Activated CD8-positive, alpha-beta memory T cell treated with anti-CD3 and anti-CD28 coated beads for 4 hours (primary cell): ENCODE measurements around the gene CBFA2T2.
"Not testable (repeated sequence)": the region's sequence is repeated elsewhere in the genome, so short reads cannot be mapped to it uniquely, and the experiment has no call there.

ENCODE experiments used
- DNase-seq, 2 donors: peaks; one replicate each; pipeline ENCODE4 v3.0.0-alpha.2; 2020; ENCODE audit warnings: low read depth in 2 of 2

CBFA2T2 gene

DNA sequence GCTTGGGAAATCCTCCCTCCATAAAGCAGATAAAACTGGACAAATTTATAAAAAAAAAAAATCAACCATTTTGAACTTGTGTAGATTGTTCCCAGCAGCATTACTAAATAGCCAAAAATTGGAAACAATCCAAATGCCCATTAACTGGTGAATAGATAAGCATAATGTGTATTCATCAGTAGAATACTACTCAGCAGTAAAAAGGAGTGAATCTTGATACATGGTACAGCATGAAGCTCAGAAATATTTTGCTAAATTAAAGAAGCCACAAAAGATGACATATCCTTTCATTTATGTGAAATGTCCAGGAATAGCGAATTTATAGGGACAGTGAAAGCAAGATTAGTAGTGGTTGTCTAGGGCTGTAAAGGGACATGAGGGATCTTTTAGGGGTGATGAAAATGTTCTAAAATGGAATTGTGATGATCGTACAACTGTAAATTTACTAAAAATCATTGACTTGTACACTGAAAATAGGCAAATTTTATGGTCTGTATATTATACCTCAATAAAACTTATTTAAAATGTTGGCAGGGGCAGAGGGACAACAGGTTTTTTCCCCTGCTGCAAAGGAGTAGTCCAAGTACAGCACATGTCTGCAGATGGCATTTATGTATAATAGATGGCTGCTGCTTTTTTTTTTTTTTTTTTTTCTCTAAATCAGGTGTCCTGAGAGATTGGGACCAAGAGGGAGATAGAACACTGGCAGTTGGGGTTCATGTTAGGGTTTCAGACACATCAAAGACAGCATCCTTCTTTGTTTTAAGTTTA, 59.5 kb downstream of the CBFA2T2 start:
- DNase-seq: no peak

DNA sequence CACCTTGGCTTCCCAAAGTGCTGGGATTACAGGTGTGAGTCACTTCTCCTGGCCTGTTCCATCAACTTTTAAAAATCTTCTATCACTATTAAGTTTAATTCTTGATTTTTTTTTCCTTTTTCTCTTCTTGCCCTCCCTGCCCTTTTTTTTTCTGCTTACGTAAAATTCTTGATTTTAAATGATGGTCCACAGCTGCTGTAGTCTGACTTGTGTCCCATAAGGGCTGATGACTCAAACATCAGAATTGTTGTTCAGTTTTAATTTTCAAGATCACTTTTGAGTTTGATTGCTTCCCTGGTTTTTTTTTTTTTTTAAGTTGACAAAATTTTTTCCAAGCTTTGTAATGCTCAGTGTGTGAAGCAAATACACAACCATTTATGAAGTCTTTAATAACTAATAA, 61.9 kb downstream of the CBFA2T2 start:
- no peak for DNase-seq

DNA sequence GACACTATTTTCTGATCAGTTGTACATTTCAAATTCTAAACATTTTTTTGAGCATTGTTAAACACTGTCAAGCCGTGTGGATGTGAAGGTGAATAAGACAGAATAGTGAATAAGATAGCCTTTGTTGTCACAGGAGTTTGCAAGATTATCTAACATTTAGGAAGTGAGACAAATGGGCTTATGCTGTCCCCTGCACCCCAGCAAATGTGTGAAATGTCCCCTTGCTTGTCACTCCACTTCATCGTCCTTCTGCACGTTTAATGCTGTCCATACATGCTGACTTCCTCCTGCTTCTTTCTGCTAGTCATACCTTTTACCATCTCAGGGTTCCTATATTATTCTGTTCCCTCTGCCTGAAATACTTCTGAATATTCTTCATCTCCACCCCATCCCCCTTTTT, 62.6 kb downstream of the CBFA2T2 start:
- DNase-seq: no peak

DNA sequence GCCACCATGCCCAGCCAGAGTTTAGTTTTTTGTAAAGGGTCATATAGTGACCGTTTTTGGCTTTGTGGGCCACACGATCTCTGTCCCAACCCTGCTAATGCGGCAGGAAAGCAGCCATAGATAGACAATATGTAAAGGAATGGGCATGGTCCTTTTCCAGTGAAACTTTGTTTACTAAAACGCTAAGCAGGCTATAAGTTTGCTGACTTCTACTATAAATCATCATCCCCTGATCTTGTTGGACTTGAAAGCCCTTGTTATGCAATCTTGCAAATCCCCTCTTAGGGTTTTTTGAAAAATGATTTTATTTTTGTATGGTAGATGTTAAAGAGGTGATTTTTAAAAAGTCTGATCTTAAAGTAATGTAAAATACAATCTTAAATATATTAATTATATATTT, 63.6 kb downstream of the CBFA2T2 start:
- no peak for DNase-seq

DNA sequence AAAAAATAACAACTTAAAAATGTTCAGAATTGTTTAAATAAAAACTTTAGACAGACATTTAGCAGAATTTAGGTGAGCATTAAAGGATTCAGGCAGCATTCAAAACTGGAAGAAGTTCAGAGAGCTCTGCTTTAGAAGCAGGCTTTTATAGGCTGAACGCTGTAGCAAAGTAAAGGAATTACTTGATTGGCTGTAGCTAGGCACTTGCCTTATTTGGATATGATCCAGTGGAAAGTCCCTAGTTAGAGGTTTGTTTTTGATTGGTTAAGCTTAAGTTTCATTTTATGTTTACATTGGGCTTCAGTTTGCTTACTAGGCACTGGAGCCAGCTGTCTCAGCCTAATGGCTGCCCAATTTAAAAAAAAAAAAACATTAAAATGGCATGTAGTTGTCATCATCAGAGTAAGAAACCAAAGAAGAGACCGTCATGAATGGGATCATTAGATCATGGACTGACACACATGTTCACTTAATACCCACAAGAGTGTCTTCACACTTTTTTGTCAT, 65.1 kb downstream of the CBFA2T2 start:
- DNase-seq: peak; percentile 0

DNA sequence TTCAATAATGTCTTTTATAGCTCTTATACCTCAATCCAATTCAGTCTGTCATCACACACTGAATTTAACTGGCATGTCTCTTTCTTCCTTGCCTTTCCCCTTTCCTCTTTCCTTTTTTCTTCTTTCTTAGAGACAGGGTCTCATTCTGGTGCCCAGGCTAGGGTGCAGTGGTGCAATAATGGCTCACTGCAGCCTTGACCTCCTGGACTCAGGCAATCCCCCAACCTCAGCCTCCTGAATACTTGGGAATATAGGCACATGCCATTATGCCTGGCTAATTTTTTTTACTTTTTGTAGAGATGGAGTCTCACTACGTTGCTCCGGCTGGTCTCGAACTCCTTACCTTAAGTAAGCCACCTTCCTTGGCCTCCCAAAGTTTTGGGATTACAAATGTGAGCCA, 65.9 kb downstream of the CBFA2T2 start:
- no peak for DNase-seq

DNA sequence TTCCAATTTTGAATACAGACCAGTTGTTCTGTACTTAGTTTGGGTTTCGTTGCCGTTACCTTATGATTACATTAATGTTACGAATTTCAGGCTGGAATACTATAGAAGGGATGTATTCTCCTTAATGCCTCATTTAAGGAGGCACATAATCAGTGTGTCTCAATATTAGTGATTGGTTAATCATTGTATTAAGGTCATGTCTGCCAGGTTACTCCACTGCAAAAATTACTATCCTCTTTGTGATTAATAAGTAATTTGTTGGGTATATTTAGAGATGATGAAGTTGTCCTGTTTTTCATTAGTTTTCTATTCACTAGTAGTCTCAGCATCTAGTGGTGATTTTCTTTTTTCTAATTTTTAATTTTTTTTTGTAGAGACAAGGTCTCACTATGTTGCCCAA, 66.3 kb downstream of the CBFA2T2 start:
- DNase-seq: no peak

DNA sequence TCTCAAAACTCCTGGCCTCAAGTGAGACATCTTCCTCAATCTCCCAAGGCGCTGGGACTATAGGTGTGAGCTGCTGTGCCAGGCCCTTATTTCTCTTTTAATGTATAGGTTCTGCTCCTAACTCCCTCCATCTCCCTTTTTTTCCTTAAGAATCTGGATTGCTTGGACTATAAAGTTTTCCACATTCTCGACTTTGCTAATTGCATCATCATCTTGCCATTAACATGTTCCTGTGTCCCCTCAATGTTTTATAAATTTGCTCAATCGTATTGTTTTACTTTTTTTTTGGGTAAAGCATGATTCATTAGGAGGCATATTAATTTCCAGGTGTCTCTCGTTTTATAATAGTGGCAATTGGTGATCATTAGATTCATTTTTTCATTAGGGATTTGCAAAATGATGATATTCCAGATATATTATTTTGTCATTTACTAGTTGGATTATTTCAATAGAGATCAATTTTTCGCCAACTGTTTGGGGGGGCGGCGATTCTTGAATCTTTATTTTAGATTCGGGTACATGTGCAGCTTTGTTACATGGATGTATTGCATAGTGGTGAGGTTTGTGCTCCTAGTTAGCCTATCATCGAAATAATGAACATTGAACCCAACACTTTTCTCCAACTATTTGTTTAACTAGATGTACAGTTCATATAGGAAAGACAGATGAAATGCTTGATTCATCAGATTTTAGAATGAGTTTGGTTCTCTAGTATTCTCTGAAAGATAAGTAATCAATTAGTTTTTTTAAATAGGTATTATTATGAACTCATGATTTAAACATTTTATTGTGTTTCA, 68.7 kb downstream of the CBFA2T2 start:
- no peak for DNase-seq

DNA sequence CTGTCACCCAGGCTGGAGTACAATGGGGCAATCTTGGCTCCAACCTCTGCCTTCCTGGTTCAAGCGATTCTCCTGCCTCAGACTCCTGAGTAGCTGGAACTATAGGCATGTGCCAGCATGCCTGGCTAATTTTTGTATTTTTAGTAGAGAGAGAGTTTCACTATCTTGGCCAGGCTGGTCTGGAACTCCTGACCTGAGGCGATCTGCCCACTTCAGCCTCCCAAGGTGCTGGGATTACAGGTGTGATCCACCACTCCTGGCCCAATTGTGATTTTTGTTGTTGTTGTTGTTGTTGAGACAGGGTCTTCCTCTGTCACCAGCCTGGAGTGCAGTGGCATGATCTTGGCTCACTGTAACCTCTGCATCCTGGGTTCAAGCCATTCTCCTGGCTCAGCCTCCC, 69.3 kb downstream of the CBFA2T2 start:
- DNase-seq: no peak

DNA sequence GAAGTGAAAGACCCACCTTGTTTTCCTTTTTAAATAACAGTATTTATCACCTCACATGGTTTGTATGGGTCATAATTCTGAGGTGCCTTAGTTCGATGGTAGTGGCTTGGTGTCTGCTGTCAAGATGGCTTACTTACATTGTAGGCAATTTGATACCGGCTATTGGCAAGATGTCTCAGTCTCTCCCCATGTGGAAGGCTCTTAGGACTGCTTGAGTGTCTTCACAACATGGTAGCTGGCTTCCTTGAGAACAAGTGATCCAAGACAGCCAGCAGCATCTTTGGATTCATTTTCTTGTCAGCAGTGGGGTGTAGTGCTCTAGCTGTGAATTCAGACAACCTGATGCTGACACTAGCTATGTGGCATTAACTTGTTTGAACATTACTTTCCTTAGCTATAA, 70.1 kb downstream of the CBFA2T2 start:
- no peak for DNase-seq

DNA sequence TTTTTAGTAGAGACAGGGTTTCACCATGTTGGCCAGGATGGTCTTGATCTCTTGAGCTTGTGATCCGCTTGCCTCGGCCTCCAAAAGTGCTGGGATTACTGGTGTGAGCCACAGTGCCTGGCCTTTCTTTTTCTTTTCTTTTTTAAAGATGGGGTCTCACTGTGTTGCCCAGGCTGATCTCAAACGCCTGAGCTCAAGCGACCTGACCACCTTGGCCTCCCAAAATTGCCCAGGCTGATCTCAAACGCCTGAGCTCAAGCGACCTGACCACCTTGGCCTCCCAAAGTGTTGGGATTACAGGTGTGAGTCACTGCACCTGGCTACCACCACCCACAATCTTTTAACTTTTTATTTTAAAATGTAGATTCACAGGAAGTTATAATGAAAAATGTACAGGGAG, 71.2 kb downstream of the CBFA2T2 start:
- not testable (repeated sequence) for DNase-seq

DNA sequence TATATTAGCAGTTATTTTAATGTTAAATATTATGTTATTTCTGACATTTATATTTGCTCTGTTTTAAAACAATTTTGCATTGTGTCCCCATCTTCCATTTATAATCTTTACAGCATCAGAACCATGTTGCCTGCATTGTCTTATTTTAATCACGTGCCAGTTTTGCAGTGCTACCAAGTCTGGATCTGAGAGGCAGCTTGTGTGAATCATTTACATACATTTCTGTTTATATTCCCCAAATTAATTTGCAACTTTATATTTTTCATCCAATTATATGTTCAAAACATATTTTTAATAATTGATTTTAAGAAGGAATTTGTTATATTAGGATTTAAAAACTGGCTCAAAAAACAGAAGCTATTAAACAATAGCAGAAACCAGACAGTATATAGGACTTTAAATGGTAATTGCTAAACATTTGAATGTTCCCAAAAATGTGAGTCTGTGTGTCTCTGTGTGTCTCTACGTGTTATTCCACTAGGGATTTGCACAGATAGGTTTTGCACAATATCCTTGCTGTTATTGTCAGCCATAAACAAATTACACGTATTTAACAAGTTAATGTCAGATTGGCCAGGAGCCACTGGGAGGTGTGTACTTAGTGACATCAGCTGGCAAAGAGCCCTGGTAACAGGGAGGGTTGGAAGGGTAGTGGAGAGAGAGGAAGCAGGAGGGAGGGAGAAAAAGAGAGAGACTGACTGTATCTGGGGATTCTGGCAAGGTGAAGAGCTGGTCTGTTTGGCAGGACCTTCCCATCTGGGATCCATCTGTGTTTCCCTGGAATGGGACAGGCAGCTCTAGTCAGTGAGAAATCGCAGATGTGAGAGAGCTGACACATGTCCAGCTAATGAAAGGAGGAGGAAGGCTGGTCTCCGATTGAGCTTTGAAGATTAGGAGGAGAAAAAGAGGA, 72.1 kb downstream of the CBFA2T2 start:
- no peak for DNase-seq

DNA sequence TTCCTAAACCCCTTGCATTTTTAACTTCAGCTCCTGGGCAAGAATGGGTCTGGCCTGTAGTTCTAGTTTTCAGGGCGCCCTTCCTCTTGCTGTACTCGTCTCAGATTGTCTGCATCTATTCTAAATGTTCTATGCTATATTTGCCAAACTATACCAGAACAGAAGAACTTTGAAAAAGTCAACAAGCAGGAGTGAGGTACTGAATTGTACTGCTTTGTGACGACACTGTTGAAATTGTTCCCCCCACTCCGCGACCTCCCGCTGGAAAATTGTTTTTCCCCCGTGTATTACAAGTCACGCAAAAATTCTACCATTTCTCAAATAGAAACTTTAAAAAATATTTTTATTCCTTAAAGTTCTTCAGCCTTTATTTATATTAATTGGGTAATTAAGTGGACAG, 73.9 kb downstream of the CBFA2T2 start:
- DNase-seq: no peak

DNA sequence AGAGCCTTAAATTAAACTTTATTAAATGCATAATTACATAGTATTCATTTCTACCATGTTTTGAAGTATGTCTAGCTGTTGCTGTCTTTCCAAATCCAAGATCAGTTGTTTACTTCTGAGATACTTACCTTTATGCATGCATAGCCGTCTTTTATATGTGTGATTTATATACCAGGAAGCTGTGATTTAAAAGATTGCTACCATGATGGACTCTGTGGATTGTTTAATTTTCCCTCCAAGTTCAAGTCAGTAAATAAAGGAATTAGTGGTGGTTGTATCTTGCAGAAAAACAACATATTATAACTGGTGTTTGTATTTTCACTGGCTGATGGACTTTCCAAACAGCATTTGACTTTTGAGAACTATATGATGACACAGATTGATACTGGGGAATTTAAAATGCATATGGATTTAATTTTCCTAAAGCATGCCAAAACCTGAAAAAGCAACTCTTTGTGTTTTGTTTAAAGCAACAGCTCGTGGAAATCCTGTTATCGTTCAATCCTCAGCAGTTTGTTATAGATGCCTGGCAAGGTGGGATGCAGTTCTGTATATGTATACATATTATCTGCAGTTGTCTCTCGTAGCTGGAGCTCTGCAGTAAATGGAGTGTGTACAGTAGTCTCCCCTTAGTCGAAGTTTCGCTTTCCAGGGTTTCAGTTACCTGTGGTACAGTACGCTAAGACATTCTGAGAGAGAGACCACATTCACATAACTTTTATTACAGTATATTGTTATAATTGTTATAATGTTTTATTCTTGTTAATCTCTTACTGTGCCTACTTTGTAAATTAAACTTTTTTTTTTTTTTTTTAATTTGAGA, 77.1 kb downstream of the CBFA2T2 start:
- no peak for DNase-seq

DNA sequence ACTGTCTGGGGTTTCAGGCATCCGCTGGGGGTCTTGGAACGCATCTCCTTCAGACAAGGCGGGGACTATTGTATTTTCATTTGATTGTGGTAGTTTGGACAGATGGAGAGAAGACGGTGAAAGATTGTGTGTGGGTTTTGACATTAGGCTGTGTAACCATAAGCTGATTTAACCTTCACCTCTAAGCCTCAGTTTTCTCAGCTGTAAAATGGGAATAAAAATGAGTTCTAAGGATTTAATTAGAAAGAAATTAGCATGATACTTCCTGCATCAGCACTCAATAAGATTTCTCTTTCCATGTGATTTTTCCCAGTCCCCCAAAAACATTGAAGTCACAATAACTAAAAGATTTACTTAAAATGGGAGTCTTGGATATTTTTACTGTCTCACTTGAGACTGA, 78.1 kb downstream of the CBFA2T2 start:
- DNase-seq: no peak

DNA sequence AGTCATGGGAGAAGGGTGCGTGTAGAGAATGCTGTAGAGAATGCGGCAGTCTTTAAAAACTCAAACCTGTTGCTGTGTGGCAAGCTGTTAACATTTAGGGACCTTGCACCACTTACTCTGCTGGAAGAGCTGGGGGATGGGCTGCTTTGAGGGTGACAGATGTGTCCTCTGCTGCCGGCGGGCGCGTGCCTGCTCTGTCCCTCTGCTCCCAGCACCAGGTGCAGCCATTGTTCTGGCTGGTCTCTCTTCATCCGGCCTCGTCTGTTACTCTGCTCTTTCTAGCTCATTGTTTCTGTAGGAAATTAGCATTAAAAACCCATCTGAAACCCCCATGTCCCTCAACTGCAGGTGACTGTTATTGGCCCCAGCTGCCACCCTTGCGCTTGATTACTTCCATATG, 78.5 kb downstream of the CBFA2T2 start:
- no peak for DNase-seq

DNA sequence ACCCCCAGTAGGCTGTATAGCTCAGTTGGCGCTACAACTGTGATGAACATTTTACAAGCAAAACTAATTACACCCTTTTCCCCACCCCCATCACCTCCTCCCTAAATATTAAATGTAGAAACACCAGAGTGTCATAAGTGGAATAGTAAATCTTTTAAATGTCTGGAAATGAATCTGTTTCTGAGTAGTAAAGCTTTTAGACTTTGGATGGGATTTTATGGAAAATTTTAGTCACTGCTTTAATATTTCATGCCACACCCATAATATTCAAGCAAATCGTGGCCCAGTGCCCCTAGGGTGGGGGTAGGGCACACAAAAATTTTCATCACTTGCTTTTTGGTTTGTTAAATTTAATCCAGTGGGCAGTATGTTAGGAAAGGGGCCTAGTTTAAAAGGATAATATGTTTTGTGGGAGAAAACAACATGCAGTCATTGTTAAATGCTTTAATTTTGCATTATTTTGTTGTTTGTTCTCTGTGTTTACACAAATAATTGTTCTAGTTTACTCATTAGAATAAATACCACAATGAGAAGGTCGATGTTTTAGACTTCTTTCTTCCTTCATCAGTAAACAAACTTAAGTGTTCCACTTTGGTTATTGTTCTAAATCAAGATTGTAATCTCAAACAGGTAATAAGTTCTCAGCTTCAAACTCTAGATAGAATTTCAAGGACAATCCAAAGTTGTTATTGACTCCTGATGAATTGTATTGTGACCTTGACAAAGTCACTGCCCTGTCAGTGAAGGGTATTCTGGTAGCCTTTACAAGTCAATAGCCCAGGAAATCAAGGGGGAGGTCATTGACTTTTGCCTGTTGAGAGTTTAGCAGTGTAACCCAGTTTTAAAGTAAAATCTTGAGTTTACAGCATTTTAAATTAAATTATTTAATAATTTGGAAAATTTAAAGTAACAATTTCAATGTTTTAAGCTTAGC, 79.2 kb downstream of the CBFA2T2 start:
- no peak for DNase-seq

DNA sequence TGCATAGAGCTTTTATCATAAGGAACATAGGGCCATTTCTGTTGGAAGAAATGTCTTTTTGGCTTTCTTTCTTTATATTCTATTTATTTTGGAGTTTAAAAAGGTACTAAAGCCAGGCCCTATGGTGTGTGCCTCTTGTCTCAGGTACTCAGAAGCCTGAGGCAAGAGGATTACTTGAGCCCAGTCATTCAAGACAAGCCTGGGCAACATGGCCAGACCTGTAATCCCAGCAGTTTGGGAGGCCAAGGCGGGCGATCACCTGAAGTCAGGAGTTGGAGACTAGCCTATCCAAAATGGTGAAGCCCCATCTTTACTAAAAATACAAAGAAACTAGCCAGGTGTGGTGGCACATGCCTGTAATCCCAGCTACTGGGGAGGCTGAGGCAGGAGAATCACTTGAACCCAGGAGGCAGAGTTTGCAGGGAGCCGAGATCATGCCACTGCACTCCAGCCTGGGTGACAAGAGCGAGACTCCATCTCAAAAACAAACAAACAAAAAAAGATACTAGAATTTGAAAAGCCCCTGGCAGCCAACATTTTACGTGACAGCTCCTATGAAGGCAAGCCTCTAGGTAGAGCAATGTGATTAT, 80.0 kb downstream of the CBFA2T2 start:
- no peak for DNase-seq

DNA sequence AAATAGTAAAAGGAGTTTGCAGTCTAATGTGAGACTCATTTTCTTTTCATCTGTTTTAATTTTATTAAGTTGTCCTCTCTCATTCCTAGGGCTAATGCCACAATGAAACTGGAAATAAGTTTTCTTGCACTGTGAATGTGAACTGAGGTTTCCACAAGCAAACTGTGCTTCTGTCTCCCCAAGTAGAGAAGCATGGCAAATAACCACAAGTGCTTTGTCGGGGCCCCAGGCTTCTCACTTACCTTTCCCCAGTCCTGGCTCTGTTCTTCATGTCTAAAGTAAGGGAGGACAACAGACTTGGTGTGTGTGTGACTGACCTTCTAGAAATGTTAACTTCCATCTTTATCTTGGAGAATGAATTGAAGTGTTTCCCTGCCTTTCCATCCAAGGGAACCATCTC, 80.8 kb downstream of the CBFA2T2 start:
- DNase-seq: no peak

DNA sequence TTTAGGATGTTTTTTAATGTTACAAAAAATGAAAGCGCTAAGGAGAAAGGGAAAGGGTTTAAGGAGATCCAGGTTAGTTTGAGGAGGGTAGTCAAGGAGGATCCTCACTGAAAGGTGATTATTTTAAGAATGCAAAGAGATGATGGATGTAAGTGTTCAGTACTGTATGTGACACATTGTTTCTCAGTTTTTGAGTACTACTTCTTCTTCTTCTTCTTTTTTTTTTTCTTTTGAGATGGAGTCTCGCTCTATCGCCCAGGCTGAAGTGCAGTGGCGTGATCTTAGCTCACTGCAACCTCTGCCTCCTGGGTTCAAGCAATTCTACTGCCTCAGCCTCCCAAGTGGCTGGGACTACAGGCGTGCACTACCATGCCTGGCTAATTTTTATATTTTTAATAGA, 83.4 kb downstream of the CBFA2T2 start:
- DNase-seq: not testable (repeated sequence)
